A549 (cell line): ENCODE measurements around the gene KMT5C. TPM values are rescaled to one million over a fixed set of nuclear protein-coding genes. Genes with fewer than 3 reads are reported as not detected.

Source experiments
- ATAC-seq, 2 experiments: fragments of 200-7000 bp in 1 of 2; fragments of >200 bp in 1 of 2; cut with Nextera tagmentation in 1 of 2; cut with Tn5 transposase in 1 of 2; 3 replicates each; pipeline versions ENCODE4 v1.8.0 to v1.9.1; 2018 to 2020; ENCODE audit warnings: mild to moderate bottlenecking in 1 of 2, moderate library complexity in 1 of 2
- CTCF ChIA-PET: fragments of 300-600 bp; sonication (Branson Sonifier 250); formaldehyde crosslinking; extraction: SDS; loops from one replicate; lab custom pipeline; 2021; ENCODE audit warnings: antibody characterized with exemption, inconsistent platforms; lab: Yijun Ruan, JAX
- POLR2A ChIA-PET: fragments of 350-600 bp; formaldehyde crosslinking; extraction: SDS; loops from one replicate; lab custom pipeline; 2021; ENCODE audit warnings: antibody characterized with exemption, inconsistent platforms; lab: Yijun Ruan, JAX
- DNase-seq, 2 experiments: peaks; one replicate each; pipeline versions ENCODE4 v3.0.0 to v3.0.0-alpha.2; 2011 to 2016; ENCODE audit warnings: low read depth in 1 of 2, low spot score in 1 of 2
- FAIRE-seq: peaks from 2 replicates; lab custom pipeline; 2011; peaks lifted over from hg19 to GRCh38; lab: Jason Lieb, UNC
- H3K27ac ChIP-seq, 2 experiments: fragments of >200 bp; sonication (Bioruptor Twin); formaldehyde crosslinking; 3 replicates each; pipeline ENCODE4 v1.5.1; 2016 to 2017
- H3K4me1 ChIP-seq: fragments of >200 bp; sonication (Bioruptor Twin); formaldehyde crosslinking; 3 replicates; pipeline ENCODE4 v1.6.1; 2016
- H3K4me2 ChIP-seq: fragments of >200 bp; sonication (Bioruptor Twin); formaldehyde crosslinking; 3 replicates; pipeline ENCODE4 v1.6.1; 2016
- H3K4me3 ChIP-seq: fragments of >200 bp; sonication (Bioruptor Twin); formaldehyde crosslinking; 3 replicates; pipeline ENCODE4 v1.5.1; 2016
- H3K9me3 ChIP-seq: fragments of >200 bp; sonication (Bioruptor Twin); formaldehyde crosslinking; 3 replicates; pipeline ENCODE4 v1.6.1; 2016
- CBX2 ChIP-seq: fragments of 200-600 bp; sonication (generic); IDR thresholded peaks from 2 replicates; pipeline ENCODE4 v1.6.1; 2016; ENCODE audit warnings: low read depth, mild to moderate bottlenecking, borderline replicate concordance
- CBX8 ChIP-seq: fragments of 200-600 bp; sonication (generic); IDR thresholded peaks from 2 replicates; pipeline ENCODE4 v1.6.1; 2016
- CEBPB ChIP-seq, 2 experiments: fragments of >200 bp in 1 of 2; sonication (Bioruptor Twin) in 1 of 2; formaldehyde crosslinking in 1 of 2; IDR thresholded peaks; 2 replicates each; pipeline ENCODE4 v1.6.1; 2012 to 2016
- CHD2 ChIP-seq: fragments of 150-350 bp; IDR thresholded peaks from 2 replicates; pipeline ENCODE4 v1.6.1; 2014; ENCODE audit warnings: low read length; ENCODE audit not compliant: partially characterized antibody
- FOSB ChIP-seq: fragments of 250-450 bp; sonication (Bioruptor Pico); IDR thresholded peaks from 2 replicates; pipeline ENCODE4 v1.5.0; 2020; ENCODE audit warnings: mild to moderate bottlenecking, moderate library complexity
- FOSL2 ChIP-seq, 2 experiments: fragments of 450-650 bp in 1 of 2; fragments of >200 bp in 1 of 2; sonication (Bioruptor Twin) in 1 of 2; formaldehyde crosslinking; IDR thresholded peaks; 2 replicates each; pipeline versions ENCODE4 v1.5.0 to v1.6.1; 2016 to 2020; ENCODE audit warnings: mild to moderate bottlenecking in 1 of 2, moderate library complexity in 1 of 2
- HOXA7 ChIP-seq: fragments of 250-450 bp; sonication (Bioruptor Pico); IDR thresholded peaks from 2 replicates; pipeline ENCODE4 v1.5.0; 2020; ENCODE audit warnings: mild to moderate bottlenecking, moderate library complexity
- HOXB13 ChIP-seq: fragments of 250-450 bp; sonication (Bioruptor Pico); IDR thresholded peaks from 2 replicates; pipeline ENCODE4 v1.5.0; 2020; ENCODE audit warnings: low read depth, mild to moderate bottlenecking, moderate library complexity
- HOXB5 ChIP-seq: fragments of 250-450 bp; sonication (Bioruptor Pico); IDR thresholded peaks from 2 replicates; pipeline ENCODE4 v1.5.0; 2020; ENCODE audit warnings: mild to moderate bottlenecking, moderate library complexity
- MAZ ChIP-seq: fragments of 150-350 bp; IDR thresholded peaks from 2 replicates; pipeline ENCODE4 v1.6.1; 2014; ENCODE audit warnings: antibody characterized with exemption, low read depth, low read length, borderline replicate concordance
- MYC ChIP-seq: IDR thresholded peaks from 2 replicates; pipeline ENCODE4 v1.6.1; 2012; ENCODE audit warnings: mild to moderate bottlenecking, inconsistent platforms, low read length, improper control_type of control experiment, borderline replicate concordance
- NPAS2 ChIP-seq: fragments of 250-450 bp; sonication (Bioruptor Pico); IDR thresholded peaks from 2 replicates; pipeline ENCODE4 v1.8.0; 2022; ENCODE audit warnings: mild to moderate bottlenecking, moderate library complexity, borderline replicate concordance
- TP53 ChIP-seq: fragments of 250-450 bp; sonication (Bioruptor Pico); IDR thresholded peaks from 2 replicates; pipeline ENCODE4 v1.5.0; 2021; ENCODE audit warnings: mild to moderate bottlenecking, moderate library complexity
- ZC3H11A ChIP-seq: fragments of 450-650 bp; IDR thresholded peaks from 2 replicates; pipeline ENCODE4 v1.6.1; 2014; ENCODE audit warnings: antibody characterized with exemption, mild to moderate bottlenecking
- ZSCAN20 ChIP-seq: fragments of 250-450 bp; sonication (Bioruptor Pico); IDR thresholded peaks from 2 replicates; pipeline ENCODE4 v1.8.0; 2022; ENCODE audit warnings: mild to moderate bottlenecking, moderate library complexity
- WGBS: methylation state at CpG from one replicate; pipeline ENCODE4 v1.1.6; 2017; ENCODE audit errors: missing lambda C conversion rate; 5-methylcytosine and 5-hydroxymethylcytosine counted together
- polyA plus RNA-seq, 4 experiments: library from polyadenylated mRNA; depleted of rRNA in 3 of 4; stranded (reverse); fragments of >200 nt; fragmentation: RNase III in 1 of 4; extraction: RNeasy Plus Mini Kit Qiagen cat#74134 plus additional on column Dnase treatment in 1 of 4; gene quantifications; 2 replicates in 3 of 4; 3 replicates in 1 of 4; pipeline ENCODE4 v1.2.3, GENCODE V29; 2011 to 2017
- TF ChIP-seq, protein P1 (sequence below): fragments of 200-600 bp; sonication (generic); IDR thresholded peaks from 2 replicates; pipeline ENCODE4 v1.6.1; 2016; ENCODE audit warnings: antibody characterized with exemption, mild to moderate bottlenecking, moderate library complexity
- TF ChIP-seq, protein P2 (sequence below): fragments of >200 bp; sonication (Bioruptor Twin); formaldehyde crosslinking; IDR thresholded peaks from 3 replicates; pipeline ENCODE4 v1.5.1; 2016

The KMT5C gene
- polyA plus RNA-seq, 2 of the 4 experiments (the other 2 are of a cell fraction) = 9.5 to 15.2 TPM

DNA sequence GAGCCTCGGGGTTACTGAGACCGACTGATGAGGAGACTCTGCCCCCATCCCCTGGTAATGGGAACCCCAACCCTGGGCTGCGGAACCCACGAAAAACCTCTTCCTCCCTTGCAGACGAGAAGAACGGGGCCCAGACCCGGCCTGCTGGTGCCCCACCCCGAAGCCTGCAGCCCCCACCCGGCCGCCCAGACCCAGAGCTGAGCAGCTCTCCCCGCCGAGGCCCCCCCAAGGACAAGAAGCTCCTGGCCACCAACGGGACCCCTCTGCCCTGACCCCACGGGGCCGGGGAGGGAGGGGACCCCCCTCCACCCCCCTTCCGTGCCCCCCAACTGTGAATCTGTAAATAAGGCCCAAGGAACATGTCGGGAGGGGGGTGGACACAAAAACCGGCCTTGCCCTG is 27.9 kb upstream of the KMT5C start:
- ChIA-PET POLR2A (interaction anchor here (2.5 kb wide), 1 partner anchor 27 kb away, joined by 6 read pairs; the partner anchor contains the start of gene KMT5C), CTCF (interaction anchor here (0.6 to 21.1 kb wide), 8 partner anchors 9 to 106 kb away, joined by 3 to 306 read pairs (median 6); partner anchors contain the start of genes KMT5C and TMEM150B)
- DNase-seq (no peak), ATAC-seq (no peak), FAIRE-seq (no peak)
- H3K9me3 ChIP-seq = no peaks in the 10 kb centered on the region
- H3K27ac ChIP-seq = no peak overlapping the region
- WGBS = 83% methylated on average over 11 of the region's 18 CpGs
- no peak overlapping the region for H3K4me3 ChIP-seq
- no peaks in the 10 kb centered on the region for H3K4me1 ChIP-seq
- TF ChIP-seq MAZ = no peak
- TF ChIP-seq HOXB5 (CRISPR knock-in tag) = no peak
- no peak for TF ChIP-seq MYC
- TF ChIP-seq, all 56 proteins: peak for 0
- no peak overlapping the region for H3K4me2 ChIP-seq

DNA sequence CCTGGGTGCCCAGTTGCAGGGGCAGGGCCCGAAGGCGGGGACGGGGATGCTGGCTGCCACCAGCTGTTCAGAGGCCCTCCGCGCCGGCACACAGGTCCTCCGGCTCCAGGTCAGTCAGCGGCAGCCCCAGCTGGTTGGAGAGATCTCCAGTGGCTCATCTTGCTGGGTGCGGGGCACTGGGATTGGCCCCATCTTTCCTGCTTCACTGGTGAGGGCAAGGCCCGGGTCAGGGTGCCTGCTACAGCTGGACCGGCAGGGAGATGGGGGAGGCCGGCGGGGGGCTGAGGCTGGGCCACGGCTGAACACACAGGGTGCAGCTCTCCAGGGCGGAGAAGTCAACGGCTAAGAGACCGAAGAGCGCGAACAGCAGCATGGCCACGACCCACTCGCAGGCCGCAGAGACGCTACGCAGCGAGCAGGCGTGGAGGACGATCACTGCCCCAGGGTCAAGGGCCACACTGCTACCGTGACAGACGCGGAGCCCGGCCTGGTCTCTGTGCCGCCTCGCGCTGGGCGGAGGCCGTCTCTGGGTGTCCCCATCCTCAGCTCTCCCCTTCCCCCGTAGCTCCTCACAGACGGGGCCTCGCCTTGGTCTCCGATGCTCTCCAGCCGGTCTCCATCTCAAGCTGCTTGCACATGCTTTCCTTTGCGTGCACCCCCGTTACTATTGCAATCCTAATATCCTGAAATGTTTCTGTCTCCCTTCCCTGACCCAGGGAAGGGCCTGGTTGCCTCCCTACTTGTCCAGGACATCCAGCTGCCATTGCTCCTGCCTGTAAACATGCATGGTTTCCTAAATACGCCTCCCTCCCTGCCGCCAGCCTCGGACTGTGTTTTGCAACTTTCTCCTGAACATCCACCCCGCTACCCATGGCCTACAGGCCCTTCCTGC is 26.8 kb upstream of the KMT5C start:
- WGBS = 89% methylated on average over 47 of the region's 47 CpGs
- CTCF ChIA-PET = interaction anchor here (1.0 to 21.1 kb wide), 11 partner anchors 9 to 191 kb away, joined by 3 to 306 read pairs (median 4); partner anchors contain the start of gene KMT5C
- no peak for TF ChIP-seq ZSCAN20
- TF ChIP-seq CBX8 = no peak
- TF ChIP-seq CHD2 = no peak
- no peak for TF ChIP-seq NPAS2 (CRISPR knock-in tag)
- TF ChIP-seq FOSL2 (IDR thresholded peaks at IDR 0.05) = no peak
- no peak for TF ChIP-seq FOSL2 (CRISPR knock-in tag; IDR thresholded peaks at IDR 0.05)
- TF ChIP-seq HOXB13 (CRISPR knock-in tag) = no peak
- no peak for TF ChIP-seq CBX2
- TF ChIP-seq MYC = no peak
- TF ChIP-seq CEBPB (IDR thresholded peaks at IDR 0.05) = no peak
- TF ChIP-seq ZC3H11A = no peak
- TF ChIP-seq, protein P1, sequence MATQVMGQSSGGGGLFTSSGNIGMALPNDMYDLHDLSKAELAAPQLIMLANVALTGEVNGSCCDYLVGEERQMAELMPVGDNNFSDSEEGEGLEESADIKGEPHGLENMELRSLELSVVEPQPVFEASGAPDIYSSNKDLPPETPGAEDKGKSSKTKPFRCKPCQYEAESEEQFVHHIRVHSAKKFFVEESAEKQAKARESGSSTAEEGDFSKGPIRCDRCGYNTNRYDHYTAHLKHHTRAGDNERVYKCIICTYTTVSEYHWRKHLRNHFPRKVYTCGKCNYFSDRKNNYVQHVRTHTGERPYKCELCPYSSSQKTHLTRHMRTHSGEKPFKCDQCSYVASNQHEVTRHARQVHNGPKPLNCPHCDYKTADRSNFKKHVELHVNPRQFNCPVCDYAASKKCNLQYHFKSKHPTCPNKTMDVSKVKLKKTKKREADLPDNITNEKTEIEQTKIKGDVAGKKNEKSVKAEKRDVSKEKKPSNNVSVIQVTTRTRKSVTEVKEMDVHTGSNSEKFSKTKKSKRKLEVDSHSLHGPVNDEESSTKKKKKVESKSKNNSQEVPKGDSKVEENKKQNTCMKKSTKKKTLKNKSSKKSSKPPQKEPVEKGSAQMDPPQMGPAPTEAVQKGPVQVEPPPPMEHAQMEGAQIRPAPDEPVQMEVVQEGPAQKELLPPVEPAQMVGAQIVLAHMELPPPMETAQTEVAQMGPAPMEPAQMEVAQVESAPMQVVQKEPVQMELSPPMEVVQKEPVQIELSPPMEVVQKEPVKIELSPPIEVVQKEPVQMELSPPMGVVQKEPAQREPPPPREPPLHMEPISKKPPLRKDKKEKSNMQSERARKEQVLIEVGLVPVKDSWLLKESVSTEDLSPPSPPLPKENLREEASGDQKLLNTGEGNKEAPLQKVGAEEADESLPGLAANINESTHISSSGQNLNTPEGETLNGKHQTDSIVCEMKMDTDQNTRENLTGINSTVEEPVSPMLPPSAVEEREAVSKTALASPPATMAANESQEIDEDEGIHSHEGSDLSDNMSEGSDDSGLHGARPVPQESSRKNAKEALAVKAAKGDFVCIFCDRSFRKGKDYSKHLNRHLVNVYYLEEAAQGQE = no peak
- no peak for TF ChIP-seq FOSB (CRISPR knock-in tag)
- no peak for TF ChIP-seq TP53 (CRISPR knock-in tag)
- TF ChIP-seq, protein P2, sequence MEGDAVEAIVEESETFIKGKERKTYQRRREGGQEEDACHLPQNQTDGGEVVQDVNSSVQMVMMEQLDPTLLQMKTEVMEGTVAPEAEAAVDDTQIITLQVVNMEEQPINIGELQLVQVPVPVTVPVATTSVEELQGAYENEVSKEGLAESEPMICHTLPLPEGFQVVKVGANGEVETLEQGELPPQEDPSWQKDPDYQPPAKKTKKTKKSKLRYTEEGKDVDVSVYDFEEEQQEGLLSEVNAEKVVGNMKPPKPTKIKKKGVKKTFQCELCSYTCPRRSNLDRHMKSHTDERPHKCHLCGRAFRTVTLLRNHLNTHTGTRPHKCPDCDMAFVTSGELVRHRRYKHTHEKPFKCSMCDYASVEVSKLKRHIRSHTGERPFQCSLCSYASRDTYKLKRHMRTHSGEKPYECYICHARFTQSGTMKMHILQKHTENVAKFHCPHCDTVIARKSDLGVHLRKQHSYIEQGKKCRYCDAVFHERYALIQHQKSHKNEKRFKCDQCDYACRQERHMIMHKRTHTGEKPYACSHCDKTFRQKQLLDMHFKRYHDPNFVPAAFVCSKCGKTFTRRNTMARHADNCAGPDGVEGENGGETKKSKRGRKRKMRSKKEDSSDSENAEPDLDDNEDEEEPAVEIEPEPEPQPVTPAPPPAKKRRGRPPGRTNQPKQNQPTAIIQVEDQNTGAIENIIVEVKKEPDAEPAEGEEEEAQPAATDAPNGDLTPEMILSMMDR = no peak
- TF ChIP-seq HOXA7 (CRISPR knock-in tag) = no peak
- TF ChIP-seq, all 56 proteins: peak for 0
- FAIRE-seq (no peak), ATAC-seq (peak; percentile 10 to 16; a peak in 3 of 6 replicates), DNase-seq (no peak)
- no peaks in the 10 kb centered on the region for H3K9me3 ChIP-seq
- H3K4me3 ChIP-seq = no peak overlapping the region
- H3K4me2 ChIP-seq = no peak overlapping the region
- POLR2A ChIA-PET = interaction anchor here (0.9 to 2.5 kb wide), 3 partner anchors 11 to 94 kb away, joined by 3 to 6 read pairs (median 6); partner anchors contain the start of genes KMT5C and UBE2S
- no peak overlapping the region for H3K27ac ChIP-seq
- H3K4me1 ChIP-seq = no peaks in the 10 kb centered on the region
